Thyroid gland (tissue), 4 donors: ENCODE results near the gene ARHGEF38. TPM values are rescaled to one million over a fixed set of nuclear protein-coding genes. Genes with fewer than 3 reads are reported as not detected.

Source experiments
- DNase-seq, 2 donors: peaks; one replicate each; pipeline ENCODE4 v3.0.0-alpha.2; 2019
- H3K27ac ChIP-seq, 3 donors: fragments of 200-600 bp; sonication (generic); 1 replicate in 2 of 3; 2 replicates in 1 of 3; pipeline ENCODE4 v1.5.1; 2016 to 2019; ENCODE audit warnings: mild to moderate bottlenecking in 1 of 3, moderate library complexity in 1 of 3
- H3K27me3 ChIP-seq: fragments of 200-600 bp; sonication (generic); one replicate; pipeline ENCODE4 v1.5.1; 2019
- H3K36me3 ChIP-seq, 2 donors: fragments of 200-600 bp; sonication (generic); one replicate each; pipeline ENCODE4 v1.5.1; 2016 to 2019
- H3K4me1 ChIP-seq, 2 donors: fragments of 200-600 bp; sonication (generic); one replicate each; pipeline ENCODE4 v1.5.1; 2017 to 2019
- H3K4me3 ChIP-seq, 3 donors: fragments of 200-600 bp; sonication (generic); replicated peaks in 1 of 3; 1 replicate in 2 of 3; 2 replicates in 1 of 3; pipeline ENCODE4 v1.5.1; 2016; ENCODE audit warnings: mild to moderate bottlenecking in 1 of 3
- H3K9me3 ChIP-seq: fragments of 200-600 bp; sonication (generic); one replicate; pipeline ENCODE4 v1.5.1; 2017
- CTCF ChIP-seq, 6 experiments: fragments of 200-600 bp in 3 of 6; fragments of 450-650 bp in 3 of 6; sonication (generic) in 3 of 6; IDR thresholded peaks; one replicate each; pipeline ENCODE4 v1.5.1; 2016 to 2019; ENCODE audit warnings: antibody characterized with exemption in 6 of 6, mild to moderate bottlenecking in 2 of 6, inconsistent platforms in 1 of 6, moderate library complexity in 1 of 6
- POLR2A ChIP-seq, 2 donors: fragments of 450-650 bp; IDR thresholded peaks; one replicate each; pipeline ENCODE4 v1.6.1; 2017; ENCODE audit warnings: antibody characterized with exemption in 2 of 2, mild to moderate bottlenecking in 2 of 2, moderate library complexity in 1 of 2
- WGBS, 2 donors: methylation state at CpG; one replicate each; pipeline ENCODE4 v1.1.5; 2017; 5-methylcytosine and 5-hydroxymethylcytosine counted together
- intact Hi-C: fragments of 100-400 bp; cut with DNase I; formaldehyde crosslinking; loops from one replicate; pipeline ENCODE4 v1.15.1; 2023
- total RNA-seq, 4 donors: library from RNA; depleted of rRNA; stranded (reverse); fragments of >200 nt; gene quantifications; one replicate each; pipeline ENCODE4 v1.2.3, GENCODE V29; 2016

ARHGEF38 gene
- total RNA-seq, 4 donors from 2014 or later = 2.5 to 10.1 (median 4.5) TPM

GRCh38 chr4:105662935-105663675, 110.7 kb downstream of the ARHGEF38 start:
- Histone ChIP-seq H3K27me3 (no peaks in the 10 kb centered on the region), H3K9me3 (no peaks in the 10 kb centered on the region), H3K36me3 (no peaks in the 10 kb centered on the region), H3K4me3 (no peak overlapping the region), H3K4me1 (no peaks in the 10 kb centered on the region), H3K27ac (no peak overlapping the region)
- DNase-seq = no peak
- 68 to 95% methylated on average over 2 of the region's 2 CpGs for WGBS, 2 donors
- no peak for TF ChIP-seq POLR2A (IDR thresholded peaks at IDR 0.05)
- no peak for TF ChIP-seq CTCF (IDR thresholded peaks at IDR 0.05)
- intact Hi-C loops = no loop called here

GRCh38 chr4:105666693-105667092, 114.3 kb downstream of the ARHGEF38 start:
- H3K4me1 ChIP-seq = no peaks in the 10 kb centered on the region
- no peaks in the 10 kb centered on the region for H3K27me3 ChIP-seq
- DNase-seq = no peak
- intact Hi-C loops = no loop called here
- TF ChIP-seq CTCF (IDR thresholded peaks at IDR 0.05) = peak in 4 of 6 experiments; percentile 13 to 52 (median 36)
- TF ChIP-seq POLR2A (IDR thresholded peaks at IDR 0.05) = no peak
- H3K36me3 ChIP-seq = no peaks in the 10 kb centered on the region
- no peaks in the 10 kb centered on the region for H3K9me3 ChIP-seq
- no peak overlapping the region for H3K27ac ChIP-seq
- H3K4me3 ChIP-seq = no peak overlapping the region
- 54 to 57% methylated on average over 5 of the region's 5 CpGs for WGBS, 2 donors

GRCh38 chr4:105670684-105671083, 118.3 kb downstream of the ARHGEF38 start:
- H3K36me3 ChIP-seq = no peaks in the 10 kb centered on the region
- H3K4me1 ChIP-seq = no peaks in the 10 kb centered on the region
- intact Hi-C loops = loop anchor here (10.0 kb wide), 1 partner anchor 156 kb away; no protein-coding TSS in a partner anchor
- TF ChIP-seq CTCF (IDR thresholded peaks at IDR 0.05) (no peak), POLR2A (IDR thresholded peaks at IDR 0.05) (no peak)
- DNase-seq = no peak
- H3K4me3 ChIP-seq = no peak overlapping the region
- H3K9me3 ChIP-seq = no peaks in the 10 kb centered on the region
- no peaks in the 10 kb centered on the region for H3K27me3 ChIP-seq
- H3K27ac ChIP-seq = no peak overlapping the region

GRCh38 chr4:105671301-105671700, 118.9 kb downstream of the ARHGEF38 start:
- WGBS, 2 donors = 82 to 85% methylated on average over 2 of the region's 2 CpGs
- TF ChIP-seq CTCF (IDR thresholded peaks at IDR 0.05) (no peak), POLR2A (IDR thresholded peaks at IDR 0.05) (no peak)
- intact Hi-C loops = loop anchor here (10.0 kb wide), 1 partner anchor 156 kb away; no protein-coding TSS in a partner anchor
- no peak overlapping the region for H3K4me3 ChIP-seq
- DNase-seq = no peak
- H3K4me1 ChIP-seq = no peaks in the 10 kb centered on the region
- H3K9me3 ChIP-seq = no peaks in the 10 kb centered on the region
- no peaks in the 10 kb centered on the region for H3K36me3 ChIP-seq
- no peaks in the 10 kb centered on the region for H3K27me3 ChIP-seq
- H3K27ac ChIP-seq = no peak overlapping the region

- Histone ChIP-seq H3K9me3 (no peaks in the 10 kb centered on the region), H3K27ac (no peak overlapping the region), H3K36me3 (no peaks in the 10 kb centered on the region), H3K4me1 (peaks cover under 1 to 7% of the 10 kb centered on the region in 2 donors), H3K4me3 (no peak overlapping the region), H3K27me3 (no peaks in the 10 kb centered on the region)
- 86 to 93% methylated on average over 1 of the region's 1 CpG for WGBS, 2 donors
- TF ChIP-seq POLR2A (IDR thresholded peaks at IDR 0.05) (no peak), CTCF (IDR thresholded peaks at IDR 0.05) (no peak)
- DNase-seq = no peak
- intact Hi-C loops = loop anchor here (10.0 kb wide), 1 partner anchor 159 kb away; no protein-coding TSS in a partner anchor
These were observed 121.6 kb downstream of the ARHGEF38 start for GRCh38 chr4:105674011-105674410.
